HG03520 (cell line): ENCODE results near the gene DDR1.
"Not testable (repeated sequence)": the region's sequence is repeated elsewhere in the genome, so short reads cannot be mapped to it uniquely, and the experiment has no call there.

Source experiments
- ATAC-seq: cut with Tn5 transposase; IDR thresholded peaks from one replicate; pipeline ENCODE4 v1.9.1; 2021; ENCODE audit warnings: mild to moderate bottlenecking, moderate library complexity; ENCODE audit not compliant: unreplicated experiment

The DDR1 gene

DNA sequence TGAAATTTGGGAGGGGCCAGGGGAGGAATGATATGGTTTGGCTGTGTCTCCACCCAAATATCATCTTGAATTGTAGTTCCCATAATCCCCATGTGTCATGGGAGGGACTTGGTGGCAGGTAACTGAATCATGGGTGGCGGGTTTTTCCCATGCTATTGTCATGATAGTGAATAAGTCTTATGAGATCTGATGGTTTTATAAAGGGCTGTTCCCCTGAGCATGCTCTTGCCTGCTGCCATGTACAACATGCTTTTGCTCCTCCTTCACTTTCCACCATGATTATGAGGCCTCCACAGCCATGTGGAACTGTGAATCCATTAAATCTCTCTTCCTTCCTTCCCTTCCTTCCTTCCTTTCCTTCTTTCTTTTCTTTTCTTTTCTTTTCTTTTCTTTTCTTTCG lies 31.9 kb upstream of the DDR1 start:
- ATAC-seq: not testable (repeated sequence)

DNA sequence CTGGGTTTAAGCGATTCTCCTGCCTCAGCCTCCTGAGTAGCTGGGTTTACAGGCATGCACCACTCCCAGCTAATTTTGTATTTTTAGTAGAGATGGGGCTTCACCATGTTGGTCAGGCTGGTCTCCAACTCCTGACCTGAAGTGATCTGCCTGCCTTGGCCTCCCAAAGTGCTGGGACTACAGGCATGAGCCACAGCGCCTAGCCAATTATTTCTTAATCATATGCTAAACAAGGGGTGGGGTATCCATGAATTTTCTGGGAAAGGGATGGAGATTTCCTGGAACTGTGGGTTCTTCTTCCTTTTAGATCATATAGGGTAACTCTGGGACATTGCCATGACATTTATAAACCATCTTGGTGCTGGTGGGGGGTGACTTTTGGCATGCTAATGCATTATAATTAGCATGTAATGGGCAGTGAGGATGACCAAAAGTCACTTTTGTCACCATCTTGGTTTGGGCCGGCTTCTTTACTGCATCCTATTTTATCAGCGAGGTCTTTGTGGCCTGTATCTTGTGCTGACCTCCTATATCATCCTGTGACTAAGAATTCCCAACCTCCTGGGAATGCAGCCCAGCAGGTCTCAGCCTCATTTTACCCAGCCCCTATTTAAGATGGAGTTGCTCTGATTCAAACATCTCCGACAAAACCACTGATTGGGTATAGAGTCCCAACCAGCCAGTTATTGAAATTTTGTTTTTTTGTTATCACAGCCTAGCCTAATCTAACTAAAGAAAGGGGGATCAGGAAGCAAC lies 29.9 kb upstream of the DDR1 start:
- no peak for ATAC-seq

DNA sequence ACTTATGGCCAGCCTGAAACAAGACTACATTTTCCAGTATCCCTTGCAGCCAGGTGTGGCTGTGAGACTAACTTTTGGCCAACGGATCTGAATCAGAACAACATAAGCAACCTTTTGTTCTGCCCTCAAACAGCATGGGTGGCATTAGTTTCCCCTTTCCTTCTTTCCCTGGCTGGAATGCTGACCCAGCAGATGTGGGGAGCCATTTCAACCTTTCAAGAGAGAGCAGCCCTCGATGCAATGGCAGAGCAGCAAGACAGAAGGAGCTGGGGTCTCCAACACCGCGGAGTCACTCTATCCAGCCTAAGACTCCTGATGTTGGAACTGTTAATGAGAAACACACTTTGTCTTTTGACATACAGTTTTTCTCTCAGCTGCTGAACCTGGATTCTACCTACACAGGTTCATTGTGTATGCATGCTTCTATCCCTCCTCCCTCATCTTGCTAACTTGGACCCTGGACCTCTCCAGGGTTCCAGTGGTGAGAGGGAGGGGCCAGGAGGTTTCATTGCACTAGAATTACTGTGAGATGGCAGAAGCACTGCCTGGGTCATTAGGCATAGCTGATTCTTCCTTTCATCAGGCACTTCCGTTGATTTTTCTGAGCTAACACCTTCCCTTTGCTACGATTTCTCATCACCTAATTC lies 28.8 kb upstream of the DDR1 start:
- ATAC-seq: no peak

DNA sequence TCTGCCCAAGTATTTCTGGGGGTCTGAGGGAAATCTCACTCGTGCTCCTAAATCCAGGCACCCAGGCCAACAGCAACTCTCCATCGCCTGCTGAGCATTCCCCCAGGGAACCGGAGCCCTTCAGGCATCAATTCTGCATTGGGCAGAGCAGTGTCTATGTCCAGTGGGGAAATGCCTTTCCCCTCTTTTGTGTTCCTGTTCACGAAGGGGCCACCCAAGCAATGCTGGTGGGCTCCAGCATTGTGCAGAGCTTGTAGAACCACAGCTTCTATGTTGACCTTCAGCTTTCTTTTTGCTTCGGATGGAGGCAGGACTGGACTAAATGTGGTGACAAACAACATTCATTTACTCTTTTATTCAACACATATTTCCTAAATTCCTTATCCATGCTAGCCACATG lies 27.2 kb upstream of the DDR1 start:
- no peak for ATAC-seq

DNA sequence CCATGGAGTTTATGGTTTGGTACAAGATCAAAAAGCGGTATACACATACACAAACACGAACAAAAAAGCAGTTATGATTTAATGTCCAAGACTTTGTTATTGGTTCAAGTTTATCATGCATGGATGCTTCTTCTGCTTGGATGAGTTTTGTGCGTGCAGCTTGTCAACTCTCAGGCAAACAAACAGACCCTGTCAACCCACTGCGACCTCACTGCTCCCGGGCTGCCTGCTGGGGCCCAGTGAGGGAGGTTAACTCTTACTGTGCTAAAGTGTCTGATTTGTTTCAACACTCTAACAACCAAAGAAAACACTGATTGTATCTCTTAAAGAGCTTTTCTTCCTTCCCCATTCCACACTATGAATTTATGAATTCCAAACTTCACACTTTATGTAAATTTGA lies 26.8 kb upstream of the DDR1 start:
- no peak for ATAC-seq

DNA sequence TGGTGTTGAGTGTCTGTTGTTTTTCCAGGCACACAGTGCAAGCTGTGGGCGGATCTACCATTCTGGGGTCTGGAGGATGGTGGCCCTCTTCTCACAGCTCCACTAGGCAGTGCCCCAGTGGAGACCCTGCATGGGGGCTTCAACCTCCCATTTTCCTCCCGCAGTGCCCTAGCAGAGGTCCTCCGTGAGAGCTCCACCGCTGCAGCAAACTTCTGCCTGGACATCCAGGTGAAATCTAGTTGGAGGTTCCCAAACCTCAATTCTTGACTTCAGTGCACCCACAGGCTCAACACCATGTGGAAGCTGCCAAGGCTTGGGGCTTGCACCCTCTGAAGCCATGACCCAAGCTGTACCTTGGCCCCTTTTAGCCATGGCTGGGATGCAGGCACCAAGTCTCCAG lies 24.6 kb upstream of the DDR1 start:
- ATAC-seq: not testable (repeated sequence)

DNA sequence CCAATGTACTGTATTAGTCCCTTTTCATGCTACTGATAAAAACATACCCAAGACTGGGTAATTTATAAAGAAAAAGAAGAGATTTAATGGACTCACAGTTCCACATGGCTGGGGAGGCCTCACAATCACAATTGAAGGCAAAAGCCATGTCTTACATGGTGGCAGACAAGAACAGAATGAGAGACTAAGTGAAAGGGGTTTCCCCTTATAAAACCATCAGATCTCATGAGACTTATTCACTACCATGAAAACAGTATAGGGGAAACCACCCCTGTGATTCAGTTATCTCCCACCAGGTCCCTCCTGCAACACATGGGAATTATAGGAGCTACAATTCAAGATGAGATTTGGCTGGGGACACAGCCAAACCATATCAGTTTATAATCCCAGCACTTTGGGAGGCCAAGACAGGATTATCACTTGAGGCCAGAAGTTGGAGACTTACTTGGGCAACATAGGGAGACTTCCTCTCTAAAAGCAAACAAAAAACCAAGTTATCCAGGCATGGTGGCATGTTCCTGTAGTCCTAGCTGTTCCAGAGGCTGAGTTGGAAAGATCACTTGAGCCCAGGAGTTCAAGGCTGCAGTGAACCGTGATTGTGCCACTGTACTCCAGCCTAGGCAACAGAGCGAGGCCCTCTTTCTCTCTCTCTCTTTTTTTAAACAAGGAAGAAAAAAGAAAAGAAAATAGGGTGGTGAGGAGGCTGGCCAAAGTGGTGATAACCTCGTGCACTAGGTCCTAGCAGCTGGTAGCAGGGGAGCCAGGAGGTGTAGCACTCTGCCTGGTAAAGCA lies 22.9 kb upstream of the DDR1 start:
- no peak for ATAC-seq

DNA sequence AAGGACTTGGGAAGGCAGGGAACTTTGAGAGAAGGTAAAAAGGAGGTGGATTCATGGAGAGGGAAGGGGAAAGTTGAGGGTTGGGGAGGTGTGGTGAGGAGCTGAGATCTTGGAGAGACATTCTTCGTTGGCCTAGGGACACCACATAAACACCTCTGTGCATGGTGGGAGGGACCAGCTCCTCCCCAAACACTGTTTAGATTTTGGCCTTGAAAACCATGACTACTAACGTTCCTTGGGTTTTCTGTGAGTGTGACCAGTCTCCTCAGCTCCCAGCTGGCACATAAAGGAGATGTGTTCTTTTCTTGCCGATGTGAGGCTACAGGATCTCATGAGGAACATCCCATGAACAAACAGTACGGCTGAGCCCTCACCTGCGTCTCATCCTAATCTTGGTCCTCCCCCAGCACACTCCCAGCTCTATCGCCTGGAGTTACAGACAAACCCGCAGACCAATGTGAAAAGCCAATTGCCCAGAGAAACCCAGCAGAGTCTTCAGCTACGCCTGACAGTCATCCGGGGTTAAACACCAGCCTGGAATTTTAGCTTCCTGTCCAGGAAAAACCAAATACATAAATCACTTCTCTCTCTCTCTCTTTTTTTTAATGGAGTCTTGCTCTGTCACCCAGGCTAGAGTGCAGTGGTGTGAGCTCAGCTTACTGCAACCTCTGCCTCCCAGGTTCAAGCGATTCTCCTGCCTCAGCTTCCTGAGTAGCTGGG lies 22.0 kb upstream of the DDR1 start:
- ATAC-seq: no peak

DNA sequence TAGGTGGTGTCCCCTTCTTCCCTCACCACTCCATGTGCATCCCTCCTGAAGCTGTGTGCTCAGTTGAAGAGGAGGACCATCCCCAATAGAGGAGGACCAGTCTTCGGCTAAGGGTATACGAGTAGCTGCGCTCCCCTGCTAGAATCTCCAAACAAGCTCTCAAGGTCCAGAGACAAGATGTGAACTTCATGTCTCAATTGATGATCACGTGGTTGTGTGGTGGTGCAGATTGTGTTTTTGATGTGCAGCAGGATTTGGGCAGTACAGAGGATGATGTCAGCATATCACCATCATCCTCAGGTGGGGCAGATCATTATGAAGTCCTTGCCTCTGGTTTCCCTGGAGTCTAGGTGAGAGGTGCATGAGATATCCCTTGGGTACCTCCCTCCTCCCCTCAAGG lies 20.0 kb upstream of the DDR1 start:
- ATAC-seq: no peak

DNA sequence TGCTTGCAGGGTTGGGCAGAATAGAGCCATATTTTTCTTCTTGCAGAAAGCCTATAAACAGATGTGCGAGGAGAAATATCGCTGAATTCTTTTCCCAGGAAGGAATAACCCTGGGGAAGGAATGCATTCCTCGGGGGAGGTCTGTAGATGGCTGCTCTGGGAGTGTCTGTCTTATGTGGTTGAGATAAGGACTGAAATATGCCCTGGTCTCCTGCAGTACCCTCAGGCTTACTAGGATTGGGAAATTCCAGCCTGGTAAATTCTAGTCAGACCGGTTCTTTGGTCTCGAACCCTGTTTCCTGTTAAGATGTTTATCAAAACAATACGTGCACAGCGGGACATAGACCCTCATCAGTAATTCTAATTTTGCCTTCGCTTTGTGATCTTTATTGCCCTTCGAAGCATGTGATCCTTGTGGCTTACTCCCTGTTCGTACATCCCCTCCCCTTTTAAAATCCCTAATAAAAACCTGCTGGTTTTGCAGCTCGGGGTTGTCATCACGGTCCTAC lies 15.0 kb upstream of the DDR1 start:
- not testable (repeated sequence) for ATAC-seq

DNA sequence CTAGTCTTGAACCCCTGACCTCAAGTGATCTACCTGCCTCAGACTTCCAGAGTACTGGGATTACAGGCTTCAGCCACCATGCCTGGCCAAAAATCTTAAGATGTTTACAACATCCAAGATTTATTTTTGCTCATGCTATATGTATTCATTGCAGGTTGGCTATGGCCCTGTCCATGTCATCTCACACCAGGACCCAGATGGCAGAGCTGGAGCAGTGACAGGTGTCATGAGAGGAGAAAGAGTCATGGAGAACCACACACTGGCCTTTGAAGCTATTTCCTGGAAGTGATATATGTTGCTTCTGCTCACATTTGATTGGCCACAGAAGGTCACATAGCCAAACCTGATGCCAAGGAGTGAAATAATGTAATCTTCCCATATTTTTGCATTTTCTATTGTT lies 13.8 kb upstream of the DDR1 start:
- ATAC-seq: no peak

DNA sequence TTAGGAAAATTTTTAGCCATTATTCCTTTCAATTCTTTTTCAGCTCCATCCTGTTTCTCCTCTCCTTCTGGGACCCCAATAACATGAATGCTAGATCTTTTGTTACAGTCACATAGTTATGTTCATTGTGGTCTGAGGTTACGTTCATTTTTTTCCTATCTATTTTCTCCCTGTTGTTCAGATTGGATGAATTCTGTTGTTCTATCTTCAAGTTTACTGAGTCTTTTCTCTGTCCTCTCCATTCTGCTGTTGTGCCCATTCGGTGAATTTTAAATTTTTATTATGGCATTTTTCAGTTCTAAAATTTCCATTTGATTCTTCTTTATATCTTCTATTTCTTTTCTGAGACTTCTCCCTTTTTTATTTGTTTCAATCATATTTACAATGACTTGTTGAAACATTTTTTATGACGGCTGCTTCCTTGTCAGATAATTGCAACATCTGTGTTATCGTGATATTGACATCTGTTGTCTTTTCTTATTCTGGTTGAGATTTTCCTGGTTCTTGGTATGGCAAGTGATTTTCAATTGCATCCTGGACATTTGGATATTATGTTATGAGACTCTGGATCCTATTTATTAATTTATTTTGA lies 12.6 kb upstream of the DDR1 start:
- ATAC-seq: no peak

DNA sequence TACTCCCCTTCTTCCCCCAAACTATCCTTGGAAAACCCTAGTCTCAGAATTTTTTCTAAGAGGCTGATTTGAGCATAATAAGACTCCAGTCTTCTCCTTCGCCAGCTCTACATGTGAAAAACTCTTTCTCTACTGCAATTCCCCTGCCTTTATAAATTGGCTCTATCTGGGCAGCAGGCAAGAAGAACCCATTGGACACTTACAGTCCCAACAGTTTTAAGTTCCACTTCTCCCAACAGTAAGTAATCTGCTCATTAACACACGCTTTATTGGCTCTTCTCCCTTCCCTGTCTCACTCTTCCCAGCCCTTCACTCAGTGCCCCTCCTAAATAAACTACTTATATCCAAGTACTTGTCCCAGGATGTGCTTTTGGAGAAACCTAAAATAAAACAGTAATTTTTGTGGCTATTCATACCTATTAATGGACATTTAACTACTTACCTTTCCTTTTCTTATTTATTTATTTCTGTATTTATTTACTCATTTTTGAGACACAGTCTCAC lies 11.1 kb upstream of the DDR1 start:
- no peak for ATAC-seq

DNA sequence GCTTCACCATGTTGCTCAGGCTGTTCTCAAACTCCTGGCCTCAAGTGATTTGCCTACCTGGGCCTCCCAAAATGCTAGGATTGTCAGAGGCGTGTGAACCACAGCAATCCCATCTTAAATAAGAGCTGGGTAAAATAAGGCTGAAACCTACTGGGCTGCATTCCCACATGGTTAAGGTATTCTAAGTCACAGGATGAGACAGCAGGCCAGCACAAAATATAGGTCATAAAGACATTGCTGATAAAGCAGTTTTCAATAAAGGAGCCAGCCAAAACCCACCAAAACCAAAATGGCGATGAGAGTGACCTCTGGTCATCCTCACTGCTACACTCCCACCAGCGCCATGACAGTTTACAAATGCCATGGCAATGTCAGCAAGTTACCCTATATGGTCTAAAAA lies 10.5 kb upstream of the DDR1 start:
- not testable (repeated sequence) for ATAC-seq

DNA sequence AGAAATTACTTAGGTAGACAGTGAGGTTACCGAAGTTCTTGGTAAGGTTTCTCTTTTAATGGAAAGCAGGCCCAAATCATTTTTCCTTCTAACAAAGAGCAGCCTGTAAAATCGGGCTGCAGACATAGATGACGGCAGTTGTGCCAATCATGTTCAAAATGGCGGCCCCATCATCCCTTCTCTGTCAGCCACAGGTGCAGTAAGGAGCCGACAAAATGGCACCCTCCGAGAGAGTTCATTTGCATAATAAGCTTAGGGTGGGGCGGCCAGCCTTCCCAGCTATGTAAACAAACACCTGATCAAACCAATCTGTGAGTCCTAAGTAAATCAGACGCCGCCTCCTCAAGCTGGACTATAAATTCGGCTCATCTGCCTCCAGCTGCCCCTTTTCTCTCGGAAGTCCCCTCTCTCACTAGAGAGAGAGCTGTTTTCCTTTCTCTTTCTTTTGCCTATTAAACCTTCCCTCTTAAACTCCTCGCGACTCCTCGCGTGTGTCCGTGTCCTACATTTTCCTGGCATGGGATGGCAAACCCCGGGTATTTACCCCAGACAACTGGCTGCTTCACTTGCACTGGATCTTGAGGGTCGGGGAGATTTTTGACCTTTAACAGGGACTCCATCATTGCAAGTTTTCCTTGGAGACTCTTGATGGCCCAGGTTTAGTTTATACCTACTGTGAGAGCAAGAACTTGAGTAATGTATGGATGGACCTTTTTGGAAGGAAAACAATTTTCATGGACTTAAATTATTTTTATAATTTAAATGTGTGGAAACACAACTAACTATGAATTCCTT lies 8.9 kb upstream of the DDR1 start:
- no peak for ATAC-seq

DNA sequence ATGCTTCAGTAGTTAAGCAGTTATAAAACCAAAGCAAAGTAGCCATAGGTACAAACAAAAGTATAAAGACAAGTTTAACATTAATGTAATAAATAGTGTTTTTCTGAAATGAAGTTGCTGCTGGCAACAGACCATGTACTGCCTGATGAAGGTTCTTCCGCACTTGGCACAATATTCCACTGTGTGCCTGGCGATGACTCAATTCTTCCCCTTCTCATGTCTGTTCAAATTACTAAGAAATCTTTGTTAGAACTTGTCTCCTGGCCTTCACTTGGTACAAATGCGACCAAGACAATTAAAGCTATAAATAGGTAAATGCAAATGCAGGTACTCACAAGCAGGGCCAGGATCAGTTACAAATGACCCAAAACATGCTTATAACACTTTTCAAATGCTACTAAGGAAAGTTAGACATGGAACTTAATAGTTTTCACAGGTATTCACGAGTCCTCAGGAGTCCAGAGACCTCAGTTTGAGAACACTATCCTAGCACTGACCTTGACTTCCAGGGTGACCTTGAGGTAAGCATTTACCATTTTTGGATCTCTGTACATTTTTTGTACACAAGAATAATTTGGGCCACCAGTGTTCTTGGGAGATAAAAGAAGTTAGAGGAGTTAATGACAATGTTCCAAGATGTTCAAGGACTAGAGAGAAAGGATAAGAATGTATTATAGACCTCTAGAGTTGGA lies 8.1 kb upstream of the DDR1 start:
- ATAC-seq: no peak

DNA sequence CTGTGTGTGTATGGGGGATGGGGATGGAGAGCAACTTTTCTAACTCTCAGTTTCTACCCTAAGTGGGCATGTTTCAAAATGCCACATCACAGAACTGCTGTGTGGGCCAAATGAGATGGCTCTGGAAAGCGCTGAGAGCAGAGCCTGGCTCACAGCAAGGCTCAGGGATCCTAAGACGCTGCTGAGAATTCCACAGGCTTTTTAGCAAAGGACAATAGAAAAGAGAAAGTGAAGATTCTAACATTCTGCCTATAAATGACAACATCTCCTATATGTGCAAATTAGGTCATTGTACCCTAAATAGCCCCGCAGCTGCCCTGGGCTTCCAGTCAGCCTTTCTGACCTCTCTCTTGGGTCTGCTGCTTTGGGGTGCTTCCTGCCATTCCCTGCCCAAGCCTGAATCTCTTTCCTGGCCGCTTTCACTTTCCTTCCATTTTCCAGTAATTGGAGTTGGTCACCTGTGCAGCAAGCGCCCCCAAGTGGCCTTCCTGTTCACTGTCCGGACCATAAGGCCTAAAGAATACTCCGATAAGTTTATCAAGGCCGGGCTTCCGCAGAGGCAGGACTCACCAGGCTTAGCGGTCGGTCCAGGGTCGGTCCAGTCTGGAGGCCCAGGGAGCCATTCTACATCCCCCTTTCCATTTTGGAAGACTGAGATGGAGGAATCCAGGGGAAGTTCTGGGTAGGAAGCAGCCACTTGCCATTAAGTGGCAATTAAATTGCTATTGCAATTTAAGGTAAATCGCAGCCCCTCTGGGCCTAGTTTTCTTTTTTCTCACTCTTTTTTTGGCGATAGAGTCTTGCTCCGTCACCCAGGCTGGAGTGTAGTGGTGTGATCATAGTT lies 6.7 kb upstream of the DDR1 start:
- ATAC-seq: no peak
